SK-N-SH treated with all-trans-retinoic acid at 6 μM for 48 hours (cell line): ENCODE measurements around the gene CACNA1D.

Source experiments
- BACH2 ChIP-seq: fragments of 250-450 bp; sonication (Bioruptor Pico); IDR thresholded peaks from 2 replicates; pipeline ENCODE4 v1.9.0; 2021; ENCODE audit warnings: mild to moderate bottlenecking, borderline replicate concordance
- TF ChIP-seq, protein P1 (sequence below): fragments of 250-450 bp; sonication (Bioruptor Pico); IDR thresholded peaks from 2 replicates; pipeline ENCODE4 v1.8.0; 2020; ENCODE audit warnings: mild to moderate bottlenecking, moderate library complexity, borderline replicate concordance

DNA sequence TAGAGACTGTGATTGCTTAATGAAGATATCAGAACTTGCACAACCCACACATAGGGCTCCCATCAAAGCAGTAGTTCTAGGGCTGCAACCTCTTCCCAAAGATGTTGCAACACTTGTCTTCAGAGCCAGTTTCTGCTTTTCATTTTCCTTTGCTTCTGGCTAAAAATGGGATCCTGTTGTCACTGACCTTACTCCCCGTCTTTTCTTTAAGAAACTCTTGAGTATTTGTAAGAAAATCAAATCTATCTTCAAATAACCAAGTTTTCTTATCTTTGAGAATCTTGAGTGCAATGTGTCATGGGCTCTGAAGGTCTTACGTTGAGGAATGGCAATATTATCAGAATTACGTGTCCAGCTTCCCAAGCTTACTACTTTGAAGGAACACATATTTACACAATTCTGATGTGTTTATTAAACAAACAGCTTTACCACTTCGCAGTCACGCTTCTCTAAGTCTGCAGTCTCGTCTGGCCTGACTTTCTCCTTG lies 24.1 kb downstream of the CACNA1D start:
- TF ChIP-seq, protein P1, sequence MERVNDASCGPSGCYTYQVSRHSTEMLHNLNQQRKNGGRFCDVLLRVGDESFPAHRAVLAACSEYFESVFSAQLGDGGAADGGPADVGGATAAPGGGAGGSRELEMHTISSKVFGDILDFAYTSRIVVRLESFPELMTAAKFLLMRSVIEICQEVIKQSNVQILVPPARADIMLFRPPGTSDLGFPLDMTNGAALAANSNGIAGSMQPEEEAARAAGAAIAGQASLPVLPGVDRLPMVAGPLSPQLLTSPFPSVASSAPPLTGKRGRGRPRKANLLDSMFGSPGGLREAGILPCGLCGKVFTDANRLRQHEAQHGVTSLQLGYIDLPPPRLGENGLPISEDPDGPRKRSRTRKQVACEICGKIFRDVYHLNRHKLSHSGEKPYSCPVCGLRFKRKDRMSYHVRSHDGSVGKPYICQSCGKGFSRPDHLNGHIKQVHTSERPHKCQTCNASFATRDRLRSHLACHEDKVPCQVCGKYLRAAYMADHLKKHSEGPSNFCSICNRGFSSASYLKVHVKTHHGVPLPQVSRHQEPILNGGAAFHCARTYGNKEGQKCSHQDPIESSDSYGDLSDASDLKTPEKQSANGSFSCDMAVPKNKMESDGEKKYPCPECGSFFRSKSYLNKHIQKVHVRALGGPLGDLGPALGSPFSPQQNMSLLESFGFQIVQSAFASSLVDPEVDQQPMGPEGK (CRISPR knock-in tag), result no peak
- no peak for TF ChIP-seq BACH2 (CRISPR knock-in tag)
